HEK293 (cell line): Measurements from ENCODE around the gene PNPO.

Experiments used
- ATF2 ChIP-seq: fragments of 450-650 bp; formaldehyde crosslinking; IDR thresholded peaks from 2 replicates; pipeline ENCODE4 v1.5.1; 2016; ENCODE audit warnings: missing biosample characterization, missing genetic modification characterization, low read depth
- ELK4 ChIP-seq: IDR thresholded peaks from 2 replicates; pipeline ENCODE4 v1.6.1; 2011; ENCODE audit warnings: mild to moderate bottlenecking, low read depth, low read length, borderline replicate concordance
- ZEB2 ChIP-seq: fragments of 450-650 bp; formaldehyde crosslinking; IDR thresholded peaks from 2 replicates; pipeline ENCODE4 v1.5.1; 2016; ENCODE audit warnings: missing biosample characterization, missing genetic modification characterization
- ZNF324 ChIP-seq: fragments of 450-650 bp; formaldehyde crosslinking; IDR thresholded peaks from 2 replicates; pipeline ENCODE4 v1.5.1; 2016; ENCODE audit warnings: missing biosample characterization, missing genetic modification characterization
- ZNF416 ChIP-seq: fragments of 450-650 bp; formaldehyde crosslinking; IDR thresholded peaks from 2 replicates; pipeline ENCODE4 v1.5.1; 2016; ENCODE audit warnings: missing biosample characterization, missing genetic modification characterization
- ZNF561 ChIP-seq: fragments of 450-650 bp; IDR thresholded peaks from 2 replicates; pipeline ENCODE4 v1.5.1; 2018; ENCODE audit warnings: missing biosample characterization, missing genetic modification characterization, borderline replicate concordance

- TF ChIP-seq ZNF324 (tag by site-specific recombination), result no peak
- no peak for TF ChIP-seq ELK4
- TF ChIP-seq ZNF561 (tag by site-specific recombination), result no peak
- TF ChIP-seq ATF2 (tag by site-specific recombination), result no peak
- TF ChIP-seq ZEB2 (tag by site-specific recombination), result no peak
- no peak for TF ChIP-seq ZNF416
Measured at GRCh38 chr17:47896672-47897490, 44.5 kb upstream of the PNPO start.
